Keratinocyte (primary cell): ENCODE data around the gene DNM2. TPM values are rescaled to one million over a fixed set of nuclear protein-coding genes. Genes with fewer than 3 reads are reported as not detected.

Experiments
- DNase-seq: peaks from one replicate; pipeline ENCODE4 v3.0.0-alpha.2; 2011; ENCODE audit warnings: low read depth, missing footprints, low spot score
- FAIRE-seq: peaks from 2 replicates; lab custom pipeline; 2011; peaks lifted over from hg19 to GRCh38; lab: Jason Lieb, UNC
- H2AFZ ChIP-seq: 2 replicates; pipeline ENCODE4 v1.6.0; 2012; ENCODE audit warnings: low read length, control low read depth, inconsistent platforms; ENCODE audit not compliant: control insufficient read depth
- H3K27ac ChIP-seq: 2 replicates; pipeline ENCODE4 v1.5.1; 2011; ENCODE audit warnings: low read length; ENCODE audit not compliant: control insufficient read depth, insufficient read depth
- H3K27me3 ChIP-seq: 3 replicates; pipeline ENCODE4 v1.6.0; 2011; ENCODE audit warnings: low read length; ENCODE audit not compliant: control insufficient read depth, insufficient read depth; ENCODE audit errors: extremely low read depth
- H3K36me3 ChIP-seq, 2 experiments: 2 replicates in 1 of 2; 3 replicates in 1 of 2; pipeline ENCODE4 v1.5.1; 2011; ENCODE audit warnings: low read length in 2 of 2, mild to moderate bottlenecking in 1 of 2; ENCODE audit not compliant: control insufficient read depth in 2 of 2, insufficient read depth in 2 of 2; ENCODE audit errors: extremely low read depth in 1 of 2
- H3K4me1 ChIP-seq: 3 replicates; pipeline ENCODE4 v1.5.1; 2011; ENCODE audit warnings: low read length; ENCODE audit not compliant: control insufficient read depth, insufficient read depth; ENCODE audit errors: extremely low read depth
- H3K4me2 ChIP-seq: 3 replicates; pipeline ENCODE4 v1.6.0; 2011; ENCODE audit warnings: low read depth, low read length; ENCODE audit not compliant: control insufficient read depth, insufficient read depth; ENCODE audit errors: extremely low read depth
- H3K4me3 ChIP-seq, 3 experiments: fragments of 200-600 bp in 1 of 3; sonication (generic) in 1 of 3; 2 replicates in 2 of 3; 3 replicates in 1 of 3; pipeline ENCODE4 v1.5.1; 2011 to 2016; ENCODE audit warnings: low read length in 3 of 3, mild to moderate bottlenecking in 3 of 3, control low read depth in 2 of 3, inconsistent platforms in 1 of 3, low read depth in 1 of 3, mixed read lengths in 1 of 3, mixed run types in 1 of 3, moderate library complexity in 1 of 3; ENCODE audit not compliant: control insufficient read depth in 2 of 3, insufficient read depth in 2 of 3; ENCODE audit errors: extremely low read depth in 1 of 3
- H3K79me2 ChIP-seq: 2 replicates; pipeline ENCODE4 v1.6.0; 2012; ENCODE audit warnings: low read length; ENCODE audit not compliant: control insufficient read depth, insufficient read depth
- H3K9ac ChIP-seq: 3 replicates; pipeline ENCODE4 v1.6.0; 2011; ENCODE audit warnings: low read length; ENCODE audit not compliant: control insufficient read depth, insufficient read depth; ENCODE audit errors: extremely low read depth
- H3K9me1 ChIP-seq: 3 replicates; pipeline ENCODE4 v1.6.0; 2011; ENCODE audit warnings: low read length; ENCODE audit not compliant: control insufficient read depth, insufficient read depth; ENCODE audit errors: extremely low read depth
- H3K9me3 ChIP-seq: 2 replicates; pipeline ENCODE4 v1.5.1; 2012; ENCODE audit warnings: low read depth, low read length; ENCODE audit not compliant: control insufficient read depth
- H4K20me1 ChIP-seq: 3 replicates; pipeline ENCODE4 v1.6.0; 2011; ENCODE audit warnings: low read length; ENCODE audit not compliant: control insufficient read depth, insufficient read depth; ENCODE audit errors: extremely low read depth
- EZH2 ChIP-seq: IDR thresholded peaks from one replicate; pipeline ENCODE4 v1.6.1; 2012; ENCODE audit warnings: inconsistent platforms, mild to moderate bottlenecking, low read length, moderate library complexity
- dilution Hi-C: fragments of 300-500 bp; cut with MboI; formaldehyde crosslinking; loops from one replicate; pipeline ENCODE4 v1.7.0; 2020; ENCODE audit warnings: low sequenced_read_pairs; ENCODE audit not compliant: extremely low pct_ligation_motif_present
- polyA plus RNA-seq, 5 experiments: library from polyadenylated mRNA; depleted of rRNA in 3 of 5; stranded (reverse) in 3 of 5; stranded (forward) in 1 of 5; unstranded in 1 of 5; fragments of >200 nt; gene quantifications; 1 replicate in 1 of 5; 2 replicates in 3 of 5; 3 replicates in 1 of 5; pipeline versions ENCODE4 v1.2.1 to v1.2.3, GENCODE V29; 2011 to 2012; ENCODE audit warnings: missing spikeins in 2 of 5, low read depth in 1 of 5, low replicate concordance in 1 of 5
- TF ChIP-seq, protein P1 (sequence below), 3 experiments: IDR thresholded peaks in 1 of 3; conservative IDR thresholded peaks in 1 of 3; optimal IDR thresholded peaks in 1 of 3; 2 replicates in 2 of 3; 3 replicates in 1 of 3; pipeline versions ENCODE3 to v1.5.1; 2011; ENCODE audit warnings: low read length in 3 of 3, mild to moderate bottlenecking in 3 of 3, moderate library complexity in 2 of 3, control low read depth in 1 of 3, inconsistent platforms in 1 of 3; ENCODE audit not compliant: insufficient read depth in 2 of 3; ENCODE audit errors: extremely low read depth in 1 of 3

Gene DNM2
- polyA plus RNA-seq, 1 donor (not counting 4 experiments of a cell fraction or from before 2014, with no cell fraction given), result 60.1 TPM

DNA sequence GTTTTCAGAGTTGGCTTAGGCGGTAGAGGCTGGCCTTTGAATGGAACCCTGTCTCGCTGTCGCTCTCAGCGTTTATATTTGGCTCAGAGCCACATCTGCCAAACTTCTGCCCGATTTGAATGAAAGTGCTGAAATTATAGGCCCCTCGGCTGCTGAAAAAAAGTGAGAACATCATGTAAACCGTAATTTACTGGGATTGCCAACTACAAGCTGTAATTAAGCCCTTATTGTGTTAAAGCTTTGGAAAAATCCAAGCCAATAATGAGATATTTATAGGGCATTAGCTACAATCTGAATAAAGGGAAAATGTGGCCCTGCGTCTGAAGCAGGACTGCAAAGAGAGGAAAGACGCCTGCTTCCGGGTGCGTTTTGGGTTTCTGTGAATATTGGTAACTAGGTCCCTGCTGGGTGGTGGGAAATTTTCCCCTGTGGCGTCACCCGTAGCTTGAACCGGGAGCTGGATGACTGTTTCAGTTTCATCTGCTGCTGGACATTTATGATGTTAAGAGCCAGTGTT, 9.9 kb downstream of the DNM2 start:
- H2AFZ ChIP-seq, result no peak overlapping the region
- peaks cover 92% of the 10 kb centered on the region for H3K79me2 ChIP-seq
- dilution Hi-C loops, result no loop called here
- no peak for DNase-seq
- TF ChIP-seq, protein P1, sequence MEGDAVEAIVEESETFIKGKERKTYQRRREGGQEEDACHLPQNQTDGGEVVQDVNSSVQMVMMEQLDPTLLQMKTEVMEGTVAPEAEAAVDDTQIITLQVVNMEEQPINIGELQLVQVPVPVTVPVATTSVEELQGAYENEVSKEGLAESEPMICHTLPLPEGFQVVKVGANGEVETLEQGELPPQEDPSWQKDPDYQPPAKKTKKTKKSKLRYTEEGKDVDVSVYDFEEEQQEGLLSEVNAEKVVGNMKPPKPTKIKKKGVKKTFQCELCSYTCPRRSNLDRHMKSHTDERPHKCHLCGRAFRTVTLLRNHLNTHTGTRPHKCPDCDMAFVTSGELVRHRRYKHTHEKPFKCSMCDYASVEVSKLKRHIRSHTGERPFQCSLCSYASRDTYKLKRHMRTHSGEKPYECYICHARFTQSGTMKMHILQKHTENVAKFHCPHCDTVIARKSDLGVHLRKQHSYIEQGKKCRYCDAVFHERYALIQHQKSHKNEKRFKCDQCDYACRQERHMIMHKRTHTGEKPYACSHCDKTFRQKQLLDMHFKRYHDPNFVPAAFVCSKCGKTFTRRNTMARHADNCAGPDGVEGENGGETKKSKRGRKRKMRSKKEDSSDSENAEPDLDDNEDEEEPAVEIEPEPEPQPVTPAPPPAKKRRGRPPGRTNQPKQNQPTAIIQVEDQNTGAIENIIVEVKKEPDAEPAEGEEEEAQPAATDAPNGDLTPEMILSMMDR (optimal IDR thresholded peaks at IDR 0.05 in 1 of 3, IDR thresholded peaks at IDR 0.05 in 1 of 3, conservative IDR thresholded peaks at IDR 0.05 in 1 of 3; ENCODE audit: extremely low read depth in 1 of 3, insufficient read depth in 2 of 3, low read length in 3 of 3), result no peak
- no peak overlapping the region for H3K9ac ChIP-seq
- H3K4me3 ChIP-seq, result no peak overlapping the region
- H4K20me1 ChIP-seq, result peaks cover 18% of the 10 kb centered on the region
- H3K36me3 ChIP-seq, result peaks cover 3 to 6% of the 10 kb centered on the region in 2 experiments
- H3K9me1 ChIP-seq, result no peaks in the 10 kb centered on the region
- FAIRE-seq, result no peak
- no peaks in the 10 kb centered on the region for H3K4me1 ChIP-seq
- no peaks in the 10 kb centered on the region for H3K27me3 ChIP-seq
- no peaks in the 10 kb centered on the region for H3K9me3 ChIP-seq
- H3K27ac ChIP-seq, result no peak overlapping the region
- no peak overlapping the region for H3K4me2 ChIP-seq

DNA sequence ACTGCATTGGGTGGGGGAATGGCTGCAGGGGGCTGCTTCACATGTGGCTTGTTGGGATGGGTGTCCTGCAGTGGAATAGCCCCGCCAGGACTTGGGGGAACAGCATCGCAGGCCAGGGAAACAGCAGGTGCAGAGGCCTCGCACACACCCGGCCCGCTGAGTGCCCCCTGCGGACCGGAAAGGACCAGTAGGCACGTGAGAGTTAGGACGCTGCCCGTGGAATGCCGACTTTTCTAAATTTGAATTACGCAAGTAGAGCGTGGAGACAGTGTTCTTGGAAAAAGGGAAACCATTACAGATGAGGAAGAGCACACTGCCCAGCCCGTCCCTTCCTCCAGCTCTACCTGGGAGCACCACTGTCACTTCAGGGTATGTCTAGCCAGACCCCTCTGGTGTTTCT, 11.5 kb downstream of the DNM2 start:
- TF ChIP-seq EZH2, result no peak
- TF ChIP-seq, protein P1 (optimal IDR thresholded peaks at IDR 0.05 in 1 of 3, IDR thresholded peaks at IDR 0.05 in 1 of 3, conservative IDR thresholded peaks at IDR 0.05 in 1 of 3; ENCODE audit: extremely low read depth in 1 of 3, insufficient read depth in 2 of 3, low read length in 3 of 3), result no peak
- H3K79me2 ChIP-seq, result peaks cover 91% of the 10 kb centered on the region
- H3K4me1 ChIP-seq, result no peaks in the 10 kb centered on the region
- H3K9me3 ChIP-seq, result no peaks in the 10 kb centered on the region
- DNase-seq (no peak), FAIRE-seq (no peak)
- H3K27me3 ChIP-seq, result no peaks in the 10 kb centered on the region
- peaks cover 3 to 5% of the 10 kb centered on the region in 2 experiments for H3K36me3 ChIP-seq
- dilution Hi-C loops, result no loop called here
- no peak overlapping the region for H2AFZ ChIP-seq
- no peak overlapping the region for H3K4me3 ChIP-seq
- no peaks in the 10 kb centered on the region for H3K9me1 ChIP-seq
- peaks cover 15% of the 10 kb centered on the region for H4K20me1 ChIP-seq
- no peak overlapping the region for H3K27ac ChIP-seq
- H3K9ac ChIP-seq, result no peak overlapping the region
- H3K4me2 ChIP-seq, result no peak overlapping the region
